GM18519 (cell line): ENCODE results near the gene THAP3.
"Not testable (repeated sequence)": the region's sequence is repeated elsewhere in the genome, so short reads cannot be mapped to it uniquely, and the experiment has no call there.

ENCODE experiments used
- ATAC-seq: cut with Tn5 transposase; IDR thresholded peaks from one replicate; pipeline ENCODE4 v1.9.1; 2021; ENCODE audit warnings: mild to moderate bottlenecking, moderate library complexity; ENCODE audit not compliant: unreplicated experiment, low FRiP score

Gene THAP3

DNA sequence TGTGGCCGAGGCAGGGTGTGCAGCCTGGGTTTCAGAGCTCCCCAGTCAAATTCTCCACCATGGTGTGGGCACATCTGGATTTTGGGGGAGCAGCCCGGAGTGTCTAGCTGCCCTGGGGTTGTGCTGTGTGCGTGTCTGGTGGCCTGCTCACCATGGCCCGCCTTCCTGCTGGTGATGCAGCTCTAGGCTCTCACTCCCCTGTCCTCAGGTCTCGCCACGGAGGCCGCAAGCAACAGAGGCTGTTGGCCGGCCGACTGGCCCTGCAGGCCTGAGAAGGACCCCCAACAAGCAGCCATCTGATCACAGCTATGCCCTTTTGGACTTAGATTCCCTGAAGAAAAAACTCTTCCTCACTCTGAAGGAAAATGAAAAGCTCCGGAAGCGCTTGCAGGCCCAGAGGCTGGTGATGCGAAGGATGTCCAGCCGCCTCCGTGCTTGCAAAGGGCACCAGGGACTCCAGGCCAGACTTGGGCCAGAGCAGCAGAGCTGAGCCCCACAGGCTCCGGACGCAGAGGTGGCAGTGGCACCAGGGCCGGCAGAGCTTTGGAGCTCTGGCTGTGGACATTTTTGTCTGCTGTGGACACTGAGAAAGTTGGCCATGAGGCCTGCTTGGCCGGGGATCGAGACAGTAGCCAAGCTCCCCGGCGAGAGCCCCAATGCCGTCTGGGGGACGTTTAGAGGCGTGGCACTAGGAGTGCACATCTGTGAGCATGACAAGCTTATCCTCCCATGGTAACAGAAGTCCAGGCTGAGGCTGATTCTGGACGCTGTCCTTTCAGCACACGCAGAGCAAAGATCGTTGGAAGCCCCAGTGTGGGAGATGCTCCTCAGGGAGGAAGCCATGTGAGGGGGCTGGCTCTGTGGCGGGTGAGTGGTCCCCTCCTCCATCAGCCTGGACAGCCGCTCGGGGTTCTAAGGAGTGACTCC, 8.2 kb downstream of the THAP3 start:
- no peak for ATAC-seq

- ATAC-seq, result no peak
Observed at GRCh38 chr1:6634371-6635052, 9.8 kb downstream of the THAP3 start.

DNA sequence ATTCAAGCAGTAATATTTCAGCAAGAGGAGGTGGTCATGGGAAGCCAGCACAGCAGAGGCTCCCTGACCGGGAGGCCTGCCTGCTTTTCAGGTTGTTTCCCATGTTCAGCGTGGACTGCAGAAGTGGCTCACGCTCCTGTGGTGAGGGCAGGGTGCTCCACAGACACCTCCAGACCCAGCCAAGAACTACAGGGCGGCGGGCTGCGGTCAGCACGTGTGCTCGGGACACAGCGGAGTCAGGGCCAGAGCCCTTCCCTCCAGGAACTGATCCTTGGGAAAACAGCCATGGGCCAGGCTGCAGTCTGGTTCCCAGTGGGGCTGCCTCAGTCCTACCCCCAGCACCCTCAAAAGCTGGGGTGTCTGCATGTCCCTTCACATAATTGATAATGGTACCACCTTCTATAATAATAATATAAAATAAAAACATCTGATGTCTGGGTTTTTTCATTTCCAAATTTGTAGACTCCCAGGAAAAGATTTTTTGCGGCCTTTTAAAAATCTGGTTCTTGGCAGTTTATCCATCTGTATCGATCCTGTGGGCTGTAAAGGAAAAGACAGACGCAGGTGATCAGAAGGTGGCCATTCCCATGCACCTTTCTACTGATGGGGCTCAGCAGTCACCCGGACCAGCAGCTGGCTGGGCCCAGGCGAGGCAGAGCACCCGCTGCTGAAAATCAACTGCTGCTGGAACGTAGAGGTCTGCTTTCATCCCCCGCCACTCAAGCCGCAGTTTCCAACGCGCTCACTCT, 10.7 kb downstream of the THAP3 start:
- no peak for ATAC-seq

GRCh38 chr1:6635910-6636760, 11.5 kb downstream of the THAP3 start:
- no peak for ATAC-seq

DNA sequence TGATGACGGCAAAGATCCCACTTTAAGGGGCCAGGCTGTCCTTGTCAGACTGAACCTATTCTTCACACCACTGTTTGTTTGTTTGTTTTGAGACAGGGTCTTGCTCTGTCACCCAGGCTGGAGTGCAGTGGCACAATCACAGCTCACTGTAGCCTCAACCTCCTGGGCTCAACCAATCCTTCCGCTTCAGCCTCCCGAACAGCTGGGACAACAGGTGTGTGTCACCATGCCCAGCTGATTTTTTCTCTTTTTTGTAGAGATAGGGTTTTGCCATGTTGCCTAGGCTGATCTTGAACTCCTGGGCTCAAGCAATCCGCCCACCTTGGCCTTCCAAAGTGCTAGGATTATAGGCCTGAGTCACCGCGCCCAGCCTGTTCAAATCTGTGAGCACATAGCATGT, 12.1 kb downstream of the THAP3 start:
- ATAC-seq, result not testable (repeated sequence)

DNA sequence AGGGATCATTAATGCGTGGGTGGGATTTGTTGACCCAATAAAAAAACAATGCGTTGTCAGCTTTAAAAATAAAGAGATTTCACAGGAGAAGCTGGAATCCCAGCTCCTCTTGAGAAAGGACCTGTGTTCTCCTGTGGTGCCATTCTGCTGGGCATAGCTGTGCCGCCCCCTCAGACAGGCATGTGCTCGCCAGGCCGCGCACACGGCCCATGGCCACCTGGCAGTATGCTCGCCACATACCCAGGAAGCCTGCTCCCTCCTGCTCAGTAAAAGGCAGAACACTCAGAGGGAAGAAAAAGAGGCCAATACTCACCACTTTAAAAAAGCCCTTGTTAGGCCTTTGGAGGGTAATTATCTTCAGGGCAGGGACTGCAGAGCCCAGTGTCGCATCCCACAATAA, 13.1 kb downstream of the THAP3 start:
- ATAC-seq, result no peak

GRCh38 chr1:6638226-6638625, 13.6 kb downstream of the THAP3 start:
- ATAC-seq, result no peak

- ATAC-seq, result not testable (repeated sequence)
Observed at GRCh38 chr1:6640867-6641266, 16.2 kb downstream of the THAP3 start.

DNA sequence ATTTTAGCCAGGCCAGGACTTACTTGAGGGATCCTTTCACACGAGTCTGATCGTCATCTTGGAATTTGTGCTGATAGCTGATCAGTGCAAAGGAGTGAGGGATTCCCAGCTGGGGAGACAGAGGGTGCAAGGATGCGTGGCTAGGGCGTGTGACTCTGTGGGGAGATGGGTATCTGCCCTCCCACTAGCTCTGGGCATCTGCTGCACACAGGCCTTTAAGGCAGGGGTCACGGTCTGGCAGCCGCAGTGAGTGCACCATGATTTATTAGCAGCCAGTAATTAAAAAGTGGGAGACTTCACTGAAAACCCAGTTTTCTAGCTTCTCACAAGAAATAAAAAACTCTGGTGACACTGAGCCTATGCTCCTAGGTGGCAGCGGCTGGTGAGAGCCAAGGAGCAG, 20.4 kb downstream of the THAP3 start:
- ATAC-seq, result no peak

DNA sequence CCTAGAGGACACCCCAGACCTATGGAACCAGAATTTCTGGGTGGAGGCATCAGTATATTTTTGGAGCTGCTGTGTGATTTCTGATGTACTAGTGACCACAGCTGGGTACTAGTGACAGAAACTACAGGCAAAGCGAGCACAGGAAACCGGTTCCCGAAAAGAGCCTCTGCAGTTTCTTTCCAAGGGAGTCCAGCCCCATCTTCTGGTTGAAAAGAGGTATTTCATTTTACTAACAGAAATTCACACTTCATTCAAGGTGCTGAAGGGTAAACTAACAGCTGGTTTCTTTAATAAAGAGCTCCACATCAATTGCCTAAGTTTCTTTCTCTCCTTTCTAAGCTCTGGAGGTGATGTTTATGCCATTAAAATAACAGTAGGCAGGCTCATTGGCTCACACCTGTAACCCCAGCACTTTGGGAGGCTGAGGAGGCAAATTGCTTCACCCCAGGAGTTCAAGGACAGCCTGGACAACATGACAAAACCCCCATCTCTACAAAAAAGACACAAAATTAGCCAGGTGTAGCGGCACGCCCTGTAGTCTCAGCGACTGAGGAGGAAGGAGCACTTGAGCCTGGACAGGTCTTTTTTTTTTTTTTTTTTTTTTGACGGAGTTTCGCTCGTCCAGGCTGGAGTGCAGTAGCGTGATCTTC, 22.0 kb downstream of the THAP3 start:
- no peak for ATAC-seq

DNA sequence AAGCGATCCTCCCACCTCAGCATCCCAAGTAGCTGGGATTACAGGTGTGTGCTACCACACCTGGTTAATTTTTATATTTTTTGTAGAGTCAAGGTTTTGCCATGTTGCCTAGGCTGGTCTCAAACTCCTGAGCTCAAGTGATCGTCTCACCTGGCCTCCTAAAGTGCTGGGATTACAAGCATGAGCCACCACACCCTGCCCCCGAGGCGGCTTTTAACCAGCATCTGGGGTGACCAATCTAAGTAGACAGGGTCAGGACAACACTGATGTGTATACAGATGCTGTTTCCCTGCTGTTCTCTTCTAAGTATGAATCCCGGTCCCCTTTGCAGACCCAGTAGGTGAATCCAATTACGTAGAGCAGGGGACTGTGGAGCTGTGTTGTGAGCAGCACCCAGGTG, 23.9 kb downstream of the THAP3 start:
- no peak for ATAC-seq

DNA sequence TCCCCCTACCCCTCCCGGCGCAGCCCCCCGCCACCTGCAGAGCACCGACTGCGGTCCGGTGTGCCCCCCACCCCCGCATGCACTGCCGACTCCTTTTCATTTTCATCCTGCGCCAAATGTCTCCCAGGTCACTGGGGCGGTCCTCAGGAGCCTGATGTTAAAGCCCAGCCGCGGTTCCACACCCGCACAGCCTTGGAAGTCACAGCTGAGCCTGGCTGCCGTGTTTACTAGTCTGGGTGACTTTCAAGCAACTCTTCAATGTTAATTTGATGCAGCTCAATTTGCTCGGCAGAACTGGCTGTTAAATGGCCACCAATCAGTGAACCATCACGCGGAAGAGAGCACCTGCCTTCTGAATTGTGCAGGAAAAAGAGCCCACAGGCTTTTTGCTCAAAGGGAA, 27.2 kb downstream of the THAP3 start:
- no peak for ATAC-seq

- ATAC-seq, result no peak
Observed at GRCh38 chr1:6652986-6653385, 28.3 kb downstream of the THAP3 start.

GRCh38 chr1:6653436-6654290, 29.0 kb downstream of the THAP3 start:
- ATAC-seq, result no peak

GRCh38 chr1:6657138-6657537, 32.5 kb downstream of the THAP3 start:
- no peak for ATAC-seq

- ATAC-seq, result no peak
Observed at GRCh38 chr1:6658359-6659060, 33.8 kb downstream of the THAP3 start.

DNA sequence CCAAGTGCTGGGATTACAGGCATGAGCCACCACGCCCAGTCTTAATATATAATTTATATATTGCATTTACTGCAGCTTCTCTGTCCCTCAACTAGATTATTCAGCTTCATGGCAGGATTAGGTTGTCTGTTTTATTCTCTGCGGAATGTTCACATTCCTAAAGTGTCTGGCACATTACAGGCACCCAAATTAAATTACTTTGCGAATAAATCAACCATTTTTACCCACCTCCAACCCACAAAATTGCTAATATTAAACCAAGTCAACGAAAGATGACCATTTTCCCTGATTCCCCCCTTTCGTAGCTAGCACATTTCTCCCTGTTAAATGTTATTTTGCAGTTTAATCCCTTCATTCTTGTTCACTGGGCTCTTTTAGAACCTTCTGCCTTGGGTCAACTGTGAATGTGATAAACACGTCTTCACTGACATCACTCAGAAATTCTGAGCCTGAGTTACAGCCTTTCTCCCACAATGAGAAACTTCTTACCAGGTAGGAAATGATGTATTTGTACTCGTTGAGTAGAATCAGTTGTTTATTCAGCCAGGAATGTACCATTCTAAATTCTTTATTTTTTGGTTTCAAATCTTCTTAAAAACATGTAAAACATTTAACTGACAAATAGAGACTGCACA, 35.9 kb downstream of the THAP3 start:
- ATAC-seq, result no peak

DNA sequence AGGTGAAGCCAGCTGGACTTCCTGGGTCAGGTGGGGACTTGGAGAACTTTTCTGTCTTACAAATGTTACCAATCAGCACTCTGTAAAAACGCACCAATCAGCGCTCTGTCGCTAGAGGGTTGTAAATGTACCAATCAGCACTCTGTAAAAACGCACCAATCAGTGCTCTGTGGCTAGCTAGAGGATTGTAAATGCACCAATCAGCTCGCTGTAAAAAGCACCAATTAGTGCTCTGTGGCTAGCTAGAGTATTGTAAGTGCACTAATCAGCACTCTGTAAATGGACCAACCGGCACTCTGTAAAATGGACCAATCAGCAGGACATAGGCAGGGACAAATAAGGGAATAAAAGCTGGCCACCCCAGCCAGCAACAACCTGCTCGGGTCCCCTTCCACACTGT, 37.8 kb downstream of the THAP3 start:
- ATAC-seq, result not testable (repeated sequence)
